Suprapubic skin (tissue), 4 donors: ENCODE data around the gene WNT16. TPM values are rescaled to one million over a fixed set of nuclear protein-coding genes. Genes with fewer than 3 reads are reported as not detected.

Source experiments
- DNase-seq, 2 donors: peaks; one replicate each; pipeline ENCODE4 v3.0.0-alpha.2; 2019; ENCODE audit warnings: low spot score in 2 of 2
- H3K27ac ChIP-seq: fragments of 200-600 bp; sonication (generic); one replicate; pipeline ENCODE4 v1.5.1; 2019
- H3K27me3 ChIP-seq: fragments of 200-600 bp; sonication (generic); one replicate; pipeline ENCODE4 v1.5.1; 2019
- H3K36me3 ChIP-seq: fragments of 200-600 bp; sonication (generic); one replicate; pipeline ENCODE4 v1.5.1; 2019
- H3K4me1 ChIP-seq: fragments of 200-600 bp; sonication (generic); one replicate; pipeline ENCODE4 v1.5.1; 2019
- H3K4me3 ChIP-seq: fragments of 200-600 bp; sonication (generic); one replicate; pipeline ENCODE4 v1.5.1; 2019; ENCODE audit warnings: mild to moderate bottlenecking
- H3K9me3 ChIP-seq: fragments of 200-600 bp; sonication (generic); one replicate; pipeline ENCODE4 v1.5.1; 2019
- EP300 ChIP-seq: sonication (generic); formaldehyde crosslinking; IDR thresholded peaks from one replicate; pipeline ENCODE4 v1.6.1; 2017; ENCODE audit warnings: antibody characterized with exemption
- POLR2A ChIP-seq, 2 donors: fragments of 450-650 bp; IDR thresholded peaks; one replicate each; pipeline ENCODE4 v1.6.1; 2017; ENCODE audit warnings: antibody characterized with exemption in 2 of 2, mild to moderate bottlenecking in 2 of 2, moderate library complexity in 2 of 2
- POLR2AphosphoS5 ChIP-seq, 3 donors: sonication (generic); formaldehyde crosslinking; IDR thresholded peaks; one replicate each; pipeline ENCODE4 v1.6.1; 2017; ENCODE audit warnings: antibody characterized with exemption in 3 of 3
- WGBS: methylation state at CpG from one replicate; pipeline ENCODE4 v1.1.5; 2018; 5-methylcytosine and 5-hydroxymethylcytosine counted together
- total RNA-seq, 4 donors: library from RNA; depleted of rRNA; stranded (reverse); fragments of >200 nt; gene quantifications; one replicate each; pipeline ENCODE4 v1.1.0, GENCODE V29; 2016
- TF ChIP-seq, protein P1 (sequence below), 2 donors: fragments of 200-600 bp in 1 of 2; fragments of 450-650 bp in 1 of 2; sonication (generic) in 1 of 2; IDR thresholded peaks; one replicate each; pipeline ENCODE4 v1.5.1; 2016 to 2019; ENCODE audit warnings: antibody characterized with exemption in 2 of 2, mild to moderate bottlenecking in 1 of 2, moderate library complexity in 1 of 2

The WNT16 gene
- total RNA-seq, 4 donors from 2014 or later, result 11.6 to 28.8 (median 18.3) TPM

DNA sequence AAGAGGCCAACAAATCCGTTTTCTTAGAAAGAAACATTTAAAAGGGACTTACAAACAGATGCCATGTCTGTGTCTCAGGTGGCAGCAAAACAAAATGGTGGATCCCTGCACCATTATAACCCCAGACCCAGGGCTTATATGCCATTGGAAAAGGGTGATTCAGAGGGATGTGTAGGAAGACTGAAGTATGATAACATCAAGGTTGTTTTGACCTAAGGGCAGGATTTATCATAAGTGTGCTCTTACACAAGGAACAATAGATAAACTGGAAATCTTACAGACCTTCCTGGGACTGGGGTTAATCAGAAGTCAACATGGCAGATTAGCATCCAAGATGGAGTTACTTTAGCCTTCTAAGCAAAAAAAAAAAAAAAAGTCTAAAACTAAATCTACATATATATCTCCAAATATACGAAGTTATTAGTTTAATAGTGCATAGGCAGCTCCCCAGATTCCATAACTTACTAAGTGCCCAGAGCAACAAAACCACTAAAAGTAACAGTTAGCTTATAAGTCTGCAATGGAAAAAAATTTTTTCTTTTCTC is 34.3 kb upstream of the WNT16 start:
- H3K27ac ChIP-seq, result no peak overlapping the region
- DNase-seq, result no peak
- H3K9me3 ChIP-seq, result peaks cover 3% of the 10 kb centered on the region
- H3K27me3 ChIP-seq, result no peaks in the 10 kb centered on the region
- TF ChIP-seq POLR2A (IDR thresholded peaks at IDR 0.05) (no peak), EP300 (no peak), POLR2AphosphoS5 (IDR thresholded peaks at IDR 0.05) (no peak)
- TF ChIP-seq, protein P1, sequence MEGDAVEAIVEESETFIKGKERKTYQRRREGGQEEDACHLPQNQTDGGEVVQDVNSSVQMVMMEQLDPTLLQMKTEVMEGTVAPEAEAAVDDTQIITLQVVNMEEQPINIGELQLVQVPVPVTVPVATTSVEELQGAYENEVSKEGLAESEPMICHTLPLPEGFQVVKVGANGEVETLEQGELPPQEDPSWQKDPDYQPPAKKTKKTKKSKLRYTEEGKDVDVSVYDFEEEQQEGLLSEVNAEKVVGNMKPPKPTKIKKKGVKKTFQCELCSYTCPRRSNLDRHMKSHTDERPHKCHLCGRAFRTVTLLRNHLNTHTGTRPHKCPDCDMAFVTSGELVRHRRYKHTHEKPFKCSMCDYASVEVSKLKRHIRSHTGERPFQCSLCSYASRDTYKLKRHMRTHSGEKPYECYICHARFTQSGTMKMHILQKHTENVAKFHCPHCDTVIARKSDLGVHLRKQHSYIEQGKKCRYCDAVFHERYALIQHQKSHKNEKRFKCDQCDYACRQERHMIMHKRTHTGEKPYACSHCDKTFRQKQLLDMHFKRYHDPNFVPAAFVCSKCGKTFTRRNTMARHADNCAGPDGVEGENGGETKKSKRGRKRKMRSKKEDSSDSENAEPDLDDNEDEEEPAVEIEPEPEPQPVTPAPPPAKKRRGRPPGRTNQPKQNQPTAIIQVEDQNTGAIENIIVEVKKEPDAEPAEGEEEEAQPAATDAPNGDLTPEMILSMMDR (IDR thresholded peaks at IDR 0.05), result no peak
- H3K4me3 ChIP-seq, result no peak overlapping the region
- H3K36me3 ChIP-seq, result peaks cover 3% of the 10 kb centered on the region
- WGBS, result 88% methylated on average over 2 of the region's 2 CpGs
- peaks cover 4% of the 10 kb centered on the region for H3K4me1 ChIP-seq

DNA sequence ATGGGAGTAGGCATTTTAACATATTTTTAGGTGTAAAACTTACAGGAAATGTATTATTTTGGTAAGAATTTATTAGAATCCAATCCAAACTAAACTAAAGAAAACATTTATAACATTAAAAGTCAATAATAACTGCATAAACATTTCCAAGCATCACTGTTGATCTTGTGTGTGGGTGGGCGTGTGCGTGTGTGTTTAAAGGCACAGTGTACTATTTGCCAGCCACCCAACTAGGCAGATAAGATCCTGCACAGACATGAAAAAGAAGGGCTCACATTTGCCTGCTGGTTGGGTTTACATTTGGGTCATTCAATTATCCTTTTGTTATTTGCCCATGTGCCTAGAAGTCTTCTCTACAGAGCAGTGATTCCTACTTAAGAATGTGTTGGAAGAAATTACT is 31.0 kb upstream of the WNT16 start:
- Histone ChIP-seq H3K36me3 (peaks cover 3% of the 10 kb centered on the region), H3K27ac (no peak overlapping the region), H3K4me1 (peaks cover 16% of the 10 kb centered on the region), H3K9me3 (no peaks in the 10 kb centered on the region), H3K27me3 (no peaks in the 10 kb centered on the region), H3K4me3 (no peak overlapping the region)
- 44% methylated on average over 2 of the region's 2 CpGs for WGBS
- DNase-seq, result no peak
- TF ChIP-seq POLR2AphosphoS5 (IDR thresholded peaks at IDR 0.05) (no peak), EP300 (no peak), POLR2A (IDR thresholded peaks at IDR 0.05) (no peak)
- TF ChIP-seq, protein P1 (IDR thresholded peaks at IDR 0.05), result no peak

DNA sequence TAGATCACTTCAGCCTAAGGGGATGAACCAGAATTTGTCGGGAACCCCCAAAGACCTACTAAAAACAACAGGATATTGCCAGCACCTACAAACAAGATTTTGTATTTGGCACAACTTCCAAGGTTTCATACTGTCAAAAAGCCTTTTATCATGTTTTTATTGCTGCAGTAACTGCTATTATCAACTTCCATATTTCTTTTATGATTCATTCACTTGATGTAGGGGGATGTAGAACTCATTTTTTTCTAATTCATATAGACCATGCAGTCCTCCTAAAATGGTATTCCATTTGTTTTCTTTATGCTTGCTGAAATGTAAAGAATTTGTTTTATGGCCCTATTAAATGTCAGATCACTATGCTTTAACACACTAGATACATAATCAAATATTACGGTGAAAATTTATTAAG is 30.0 kb upstream of the WNT16 start:
- no peak overlapping the region for H3K4me3 ChIP-seq
- peaks cover 3% of the 10 kb centered on the region for H3K36me3 ChIP-seq
- no peak for DNase-seq
- WGBS, result 64% methylated on average over 2 of the region's 2 CpGs
- no peaks in the 10 kb centered on the region for H3K9me3 ChIP-seq
- TF ChIP-seq, protein P1 (IDR thresholded peaks at IDR 0.05), result no peak
- no peak for TF ChIP-seq POLR2A (IDR thresholded peaks at IDR 0.05)
- H3K4me1 ChIP-seq, result peaks cover 16% of the 10 kb centered on the region
- H3K27me3 ChIP-seq, result no peaks in the 10 kb centered on the region
- H3K27ac ChIP-seq, result no peak overlapping the region

DNA sequence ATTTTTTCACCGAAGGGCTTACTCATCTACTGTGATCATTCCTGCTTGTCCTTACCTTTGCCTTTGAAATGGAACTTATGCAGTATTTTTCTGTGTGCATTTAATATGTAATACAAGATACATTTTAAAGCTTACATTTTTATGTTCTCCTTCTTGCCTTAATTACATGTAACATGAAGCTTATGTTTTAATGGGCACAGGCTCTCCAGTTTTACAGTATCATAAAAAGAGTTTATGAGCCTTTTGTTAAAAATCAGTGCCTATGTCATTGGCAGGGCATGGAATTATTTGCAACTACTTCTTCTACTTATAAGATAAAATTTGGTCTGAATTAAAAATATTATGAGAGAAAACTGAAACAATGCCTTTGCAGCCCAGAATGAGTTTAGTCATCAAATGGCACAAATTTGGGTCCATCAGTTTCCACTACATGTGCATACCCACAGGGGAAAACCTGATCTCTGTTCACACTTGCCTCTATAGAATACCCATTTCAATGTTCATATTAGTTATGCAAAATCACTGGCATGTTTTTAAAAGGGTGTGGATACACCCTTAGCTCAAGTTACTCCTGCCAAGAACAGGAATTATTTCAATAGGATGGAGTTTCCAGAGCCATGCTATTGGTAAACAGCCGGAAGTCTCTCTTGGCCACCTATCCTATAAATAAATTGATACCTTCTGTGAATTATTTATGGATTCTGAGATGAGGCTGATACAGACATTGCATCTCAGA is 27.9 kb upstream of the WNT16 start:
- Histone ChIP-seq H3K27ac (peak overlapping the region; percentile 46), H3K27me3 (no peaks in the 10 kb centered on the region), H3K4me3 (no peak overlapping the region), H3K36me3 (no peaks in the 10 kb centered on the region), H3K9me3 (no peaks in the 10 kb centered on the region), H3K4me1 (peaks cover 23% of the 10 kb centered on the region)
- WGBS, result 55% methylated on average over 2 of the region's 2 CpGs
- DNase-seq, result no peak
- TF ChIP-seq POLR2AphosphoS5 (IDR thresholded peaks at IDR 0.05) (no peak), EP300 (no peak), POLR2A (IDR thresholded peaks at IDR 0.05) (no peak)
- TF ChIP-seq, protein P1 (IDR thresholded peaks at IDR 0.05), result no peak

DNA sequence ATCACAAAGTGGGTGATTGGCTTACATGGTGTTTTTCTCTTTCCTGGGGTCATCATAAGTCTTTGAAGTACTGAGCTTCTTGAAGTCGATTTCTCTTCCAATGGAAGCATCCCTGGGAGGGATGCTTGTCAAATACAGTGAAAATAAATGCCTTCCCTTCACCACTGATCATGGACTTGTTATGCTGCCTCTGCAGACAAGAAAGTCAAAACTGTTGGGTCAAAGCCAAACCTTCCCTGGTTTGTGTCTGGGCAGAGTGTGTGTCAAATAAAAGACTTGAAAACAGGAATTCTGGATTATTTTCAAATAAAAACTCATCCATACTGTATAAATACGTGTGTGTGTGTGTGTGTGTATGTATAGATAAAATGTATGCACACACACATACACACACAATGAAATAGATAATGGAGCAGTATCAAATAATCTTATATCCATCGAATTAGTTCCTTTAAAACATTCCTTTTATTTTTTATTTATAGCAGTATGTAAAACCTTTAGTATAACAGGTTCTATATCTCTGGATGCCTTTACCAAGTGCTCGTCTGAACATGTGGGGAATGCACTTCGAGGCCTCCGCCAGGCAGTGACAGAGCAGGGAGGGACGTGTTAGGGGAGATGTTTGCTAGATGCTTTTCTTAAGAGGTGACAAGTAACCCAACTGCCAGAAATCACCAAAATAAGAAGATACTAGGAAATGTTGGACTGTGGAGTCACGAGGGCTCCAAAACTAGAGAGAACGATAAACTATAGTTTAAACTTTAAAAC is 27.2 kb upstream of the WNT16 start:
- WGBS, result 57% methylated on average over 9 of the region's 9 CpGs
- H3K27me3 ChIP-seq, result no peaks in the 10 kb centered on the region
- no peak overlapping the region for H3K4me3 ChIP-seq
- no peaks in the 10 kb centered on the region for H3K36me3 ChIP-seq
- TF ChIP-seq EP300, result no peak
- no peak for TF ChIP-seq POLR2A (IDR thresholded peaks at IDR 0.05)
- TF ChIP-seq POLR2AphosphoS5 (IDR thresholded peaks at IDR 0.05), result no peak
- no peak for DNase-seq
- peak overlapping the region; percentile 46 for H3K27ac ChIP-seq
- peaks cover 23% of the 10 kb centered on the region for H3K4me1 ChIP-seq
- H3K9me3 ChIP-seq, result no peaks in the 10 kb centered on the region
